Breast epithelium (tissue), 4 donors: ENCODE data around the gene SCARB1. TPM values are rescaled to one million over a fixed set of nuclear protein-coding genes. Genes with fewer than 3 reads are reported as not detected.

Source experiments
- DNase-seq, 2 donors: peaks; one replicate each; pipeline ENCODE4 v3.0.0-alpha.2; 2019; ENCODE audit warnings: low spot score in 2 of 2
- H3K27ac ChIP-seq, 2 donors: fragments of 200-600 bp; sonication (generic) in 1 of 2; one replicate each; pipeline ENCODE4 v1.5.1; 2016 to 2019; ENCODE audit warnings: mild to moderate bottlenecking in 1 of 2
- H3K27me3 ChIP-seq, 2 donors: fragments of 200-600 bp; sonication (generic) in 1 of 2; one replicate each; pipeline versions ENCODE4 v1.5.1 to v1.6.0; 2017 to 2019; ENCODE audit warnings: control low read depth in 1 of 2, mild to moderate bottlenecking in 1 of 2
- H3K36me3 ChIP-seq: fragments of 200-600 bp; one replicate; pipeline ENCODE4 v1.5.1; 2019
- H3K4me1 ChIP-seq, 2 donors: fragments of 200-600 bp; sonication (generic); one replicate each; pipeline ENCODE4 v1.5.1; 2016 to 2019; ENCODE audit warnings: control low read depth in 1 of 2
- H3K4me3 ChIP-seq, 3 donors: fragments of 200-600 bp; sonication (generic); 1 replicate in 2 of 3; 2 replicates in 1 of 3; pipeline ENCODE4 v1.5.1; 2016 to 2019; ENCODE audit warnings: mild to moderate bottlenecking in 3 of 3, moderate library complexity in 2 of 3
- H3K9me3 ChIP-seq, 2 donors: fragments of 200-600 bp; sonication (generic) in 1 of 2; one replicate each; pipeline ENCODE4 v1.5.1; 2016 to 2019; ENCODE audit warnings: control low read depth in 1 of 2
- CTCF ChIP-seq, 3 donors: fragments of 450-650 bp; IDR thresholded peaks; one replicate each; pipeline ENCODE4 v1.5.1; 2016 to 2017; ENCODE audit warnings: antibody characterized with exemption in 3 of 3, mild to moderate bottlenecking in 3 of 3, moderate library complexity in 3 of 3
- POLR2A ChIP-seq: fragments of 450-650 bp; IDR thresholded peaks from one replicate; pipeline ENCODE4 v1.6.1; 2016; ENCODE audit warnings: antibody characterized with exemption, mild to moderate bottlenecking, moderate library complexity
- POLR2AphosphoS5 ChIP-seq, 3 donors: sonication (generic); formaldehyde crosslinking; IDR thresholded peaks; one replicate each; pipeline ENCODE4 v1.6.1; 2017; ENCODE audit warnings: antibody characterized with exemption in 3 of 3
- intact Hi-C: fragments of 100-400 bp; cut with DNase I; formaldehyde crosslinking; loops from one replicate; pipeline ENCODE4 v1.15.1; 2023; ENCODE audit warnings: low total_unique reads
- total RNA-seq, 3 donors: library from RNA; depleted of rRNA; stranded (reverse); fragments of >200 nt; gene quantifications; one replicate each; pipeline ENCODE4 v1.1.0, GENCODE V29; 2016

The SCARB1 gene
- total RNA-seq, 3 donors from 2014 or later: 18.4 to 61.3 (median 20.2) TPM

GRCh38 chr12:124736115-124737039 lies 127.3 kb downstream of the SCARB1 start:
- Histone ChIP-seq H3K9me3 (no peaks in the 10 kb centered on the region), H3K27ac (peak overlapping the region in 1 of 2 donors; percentile 30), H3K4me1 (no peaks in the 10 kb centered on the region), H3K27me3 (no peaks in the 10 kb centered on the region), H3K4me3 (peak overlapping the region in 1 of 3 donors; percentile 18), H3K36me3 (no peaks in the 10 kb centered on the region)
- intact Hi-C loops: no loop called here
- TF ChIP-seq POLR2A (no peak), CTCF (IDR thresholded peaks at IDR 0.05) (no peak), POLR2AphosphoS5 (IDR thresholded peaks at IDR 0.05) (no peak)
- DNase-seq: no peak

- DNase-seq: no peak
- no peaks in the 10 kb centered on the region for H3K36me3 ChIP-seq
- H3K27me3 ChIP-seq: no peaks in the 10 kb centered on the region
- TF ChIP-seq POLR2A (no peak), POLR2AphosphoS5 (IDR thresholded peaks at IDR 0.05) (no peak), CTCF (IDR thresholded peaks at IDR 0.05) (no peak)
- no peaks in the 10 kb centered on the region for H3K9me3 ChIP-seq
- H3K4me3 ChIP-seq: no peak overlapping the region
- no peaks in the 10 kb centered on the region for H3K4me1 ChIP-seq
- peak overlapping the region in 1 of 2 donors; percentile 9 for H3K27ac ChIP-seq
- intact Hi-C loops: no loop called here
These were observed 129.4 kb downstream of the SCARB1 start for GRCh38 chr12:124734224-124734788.

GRCh38 chr12:124733086-124733485 lies 130.6 kb downstream of the SCARB1 start:
- Histone ChIP-seq H3K36me3 (no peaks in the 10 kb centered on the region), H3K4me3 (no peak overlapping the region), H3K9me3 (no peaks in the 10 kb centered on the region), H3K27me3 (no peaks in the 10 kb centered on the region), H3K4me1 (no peaks in the 10 kb centered on the region), H3K27ac (no peak overlapping the region)
- TF ChIP-seq POLR2A (no peak), CTCF (IDR thresholded peaks at IDR 0.05) (no peak), POLR2AphosphoS5 (IDR thresholded peaks at IDR 0.05) (no peak)
- DNase-seq: no peak
- intact Hi-C loops: no loop called here

- no peaks in the 10 kb centered on the region for H3K9me3 ChIP-seq
- no peak overlapping the region for H3K4me3 ChIP-seq
- no peaks in the 10 kb centered on the region for H3K4me1 ChIP-seq
- TF ChIP-seq POLR2A: no peak
- no peaks in the 10 kb centered on the region for H3K27me3 ChIP-seq
- peak overlapping the region; percentile 40 to 73 for H3K27ac ChIP-seq
- no peaks in the 10 kb centered on the region for H3K36me3 ChIP-seq
- DNase-seq: no peak
- intact Hi-C loops: no loop called here
These were observed 131.2 kb downstream of the SCARB1 start for GRCh38 chr12:124732275-124733075.

GRCh38 chr12:124731869-124732268 lies 131.8 kb downstream of the SCARB1 start:
- Histone ChIP-seq H3K4me3 (no peak overlapping the region), H3K27ac (peak overlapping the region; percentile 40 to 73), H3K9me3 (no peaks in the 10 kb centered on the region), H3K4me1 (peaks cover 0 to 6% of the 10 kb centered on the region in 2 donors), H3K27me3 (no peaks in the 10 kb centered on the region), H3K36me3 (no peaks in the 10 kb centered on the region)
- no peak for TF ChIP-seq POLR2AphosphoS5 (IDR thresholded peaks at IDR 0.05)
- TF ChIP-seq CTCF (IDR thresholded peaks at IDR 0.05): no peak
- TF ChIP-seq POLR2A: no peak
- no peak for DNase-seq
- intact Hi-C loops: no loop called here
